ENCODE data around the gene CBX8. TPM values are rescaled to one million over a fixed set of nuclear protein-coding genes. Genes with fewer than 3 reads are reported as not detected.

Gene CBX8
- total and polyA plus RNA-seq, 2 donors, result 3.6 to 4.4 TPM

- Histone ChIP-seq H3K36me3 (ENCODE audit: insufficient read depth) (no peaks in the 10 kb centered on the region), H3K4me1 (ENCODE audit: insufficient read depth) (no peaks in the 10 kb centered on the region), H3K27ac (ENCODE audit: low read depth) (no peak overlapping the region), H3K4me3 (ENCODE audit: low read depth, low read length) (no peak overlapping the region)
- WGBS, result 24% methylated on average over 33 of the region's 33 CpGs
- no peak for DNase-seq (ENCODE audit: extremely low spot score)
Observed at GRCh38 chr17:79831265-79832217, 34.7 kb upstream of the CBX8 start.

- no peaks in the 10 kb centered on the region for H3K36me3 ChIP-seq (ENCODE audit: insufficient read depth)
- no peak overlapping the region for H3K27ac ChIP-seq (ENCODE audit: low read depth)
- H3K4me1 ChIP-seq (ENCODE audit: insufficient read depth), result no peaks in the 10 kb centered on the region
- H3K4me3 ChIP-seq (ENCODE audit: low read depth, low read length), result no peak overlapping the region
- whole genome bisulfite sequencing, result 95% methylated on average over 8 of the region's 8 CpGs
- DNase-seq (ENCODE audit: extremely low spot score), result no peak
Observed at GRCh38 chr17:79830763-79831264, 33.9 kb upstream of the CBX8 start.

- DNase-seq (ENCODE audit: extremely low spot score), result no peak
- no peaks in the 10 kb centered on the region for H3K36me3 ChIP-seq (ENCODE audit: insufficient read depth)
- no peak overlapping the region for H3K27ac ChIP-seq (ENCODE audit: low read depth)
- WGBS, result 64% methylated on average over 8 of the region's 8 CpGs
- no peaks in the 10 kb centered on the region for H3K4me1 ChIP-seq (ENCODE audit: insufficient read depth)
- H3K4me3 ChIP-seq (ENCODE audit: low read depth, low read length), result no peak overlapping the region
Observed at GRCh38 chr17:79830303-79830702, 33.4 kb upstream of the CBX8 start.

- no peak for DNase-seq (ENCODE audit: extremely low spot score)
- Histone ChIP-seq H3K36me3 (ENCODE audit: insufficient read depth) (no peaks in the 10 kb centered on the region), H3K4me1 (ENCODE audit: insufficient read depth) (no peaks in the 10 kb centered on the region), H3K27ac (ENCODE audit: low read depth) (no peak overlapping the region), H3K4me3 (ENCODE audit: low read depth, low read length) (no peak overlapping the region)
- WGBS, result 74% methylated on average over 2 of the region's 2 CpGs
Observed at GRCh38 chr17:79829457-79829856, 32.6 kb upstream of the CBX8 start.

GRCh38 chr17:79829004-79829403 is 32.1 kb upstream of the CBX8 start:
- Histone ChIP-seq H3K36me3 (ENCODE audit: insufficient read depth) (no peaks in the 10 kb centered on the region), H3K4me3 (ENCODE audit: low read depth, low read length) (no peak overlapping the region), H3K27ac (ENCODE audit: low read depth) (no peak overlapping the region), H3K4me1 (ENCODE audit: insufficient read depth) (no peaks in the 10 kb centered on the region)
- DNase-seq (ENCODE audit: extremely low spot score), result no peak
- WGBS, result 84% methylated on average over 2 of the region's 2 CpGs

- Histone ChIP-seq H3K36me3 (ENCODE audit: insufficient read depth) (no peaks in the 10 kb centered on the region), H3K4me3 (ENCODE audit: low read depth, low read length) (no peak overlapping the region), H3K4me1 (ENCODE audit: insufficient read depth) (no peaks in the 10 kb centered on the region), H3K27ac (ENCODE audit: low read depth) (no peak overlapping the region)
- 83% methylated on average over 26 of the region's 26 CpGs for WGBS
- DNase-seq (ENCODE audit: extremely low spot score), result no peak
Observed at GRCh38 chr17:79826841-79827578, 30.1 kb upstream of the CBX8 start.

GRCh38 chr17:79826204-79826680 is 29.4 kb upstream of the CBX8 start:
- Histone ChIP-seq H3K4me1 (ENCODE audit: insufficient read depth) (no peaks in the 10 kb centered on the region), H3K4me3 (ENCODE audit: low read depth, low read length) (no peak overlapping the region), H3K27ac (ENCODE audit: low read depth) (no peak overlapping the region), H3K36me3 (ENCODE audit: insufficient read depth) (no peaks in the 10 kb centered on the region)
- WGBS, result 23% methylated on average over 11 of the region's 11 CpGs
- no peak for DNase-seq (ENCODE audit: extremely low spot score)

GRCh38 chr17:79825580-79825921 is 28.7 kb upstream of the CBX8 start:
- H3K27ac ChIP-seq (ENCODE audit: low read depth), result no peak overlapping the region
- no peak for DNase-seq (ENCODE audit: extremely low spot score)
- WGBS, result 98% methylated on average over 5 of the region's 5 CpGs
- H3K4me1 ChIP-seq (ENCODE audit: insufficient read depth), result no peaks in the 10 kb centered on the region
- no peak overlapping the region for H3K4me3 ChIP-seq (ENCODE audit: low read depth, low read length)
- no peaks in the 10 kb centered on the region for H3K36me3 ChIP-seq (ENCODE audit: insufficient read depth)

GRCh38 chr17:79824893-79825579 is 28.2 kb upstream of the CBX8 start:
- 95% methylated on average over 6 of the region's 6 CpGs for WGBS
- DNase-seq (ENCODE audit: extremely low spot score), result no peak
- Histone ChIP-seq H3K36me3 (ENCODE audit: insufficient read depth) (no peaks in the 10 kb centered on the region), H3K4me1 (ENCODE audit: insufficient read depth) (no peaks in the 10 kb centered on the region), H3K4me3 (ENCODE audit: low read depth, low read length) (no peak overlapping the region), H3K27ac (ENCODE audit: low read depth) (no peak overlapping the region)

- 97% methylated on average over 17 of the region's 17 CpGs for WGBS
- no peaks in the 10 kb centered on the region for H3K36me3 ChIP-seq (ENCODE audit: insufficient read depth)
- no peak for DNase-seq (ENCODE audit: extremely low spot score)
- H3K4me1 ChIP-seq (ENCODE audit: insufficient read depth), result no peaks in the 10 kb centered on the region
- no peak overlapping the region for H3K27ac ChIP-seq (ENCODE audit: low read depth)
- no peak overlapping the region for H3K4me3 ChIP-seq (ENCODE audit: low read depth, low read length)
Observed at GRCh38 chr17:79824234-79824633, 27.4 kb upstream of the CBX8 start.

GRCh38 chr17:79822583-79823124 is 25.8 kb upstream of the CBX8 start:
- DNase-seq (ENCODE audit: extremely low spot score), result no peak
- no peaks in the 10 kb centered on the region for H3K4me1 ChIP-seq (ENCODE audit: insufficient read depth)
- H3K36me3 ChIP-seq (ENCODE audit: insufficient read depth), result no peaks in the 10 kb centered on the region
- no peak overlapping the region for H3K4me3 ChIP-seq (ENCODE audit: low read depth, low read length)
- no peak overlapping the region for H3K27ac ChIP-seq (ENCODE audit: low read depth)
- WGBS, result 96% methylated on average over 17 of the region's 17 CpGs

- Histone ChIP-seq H3K4me3 (ENCODE audit: low read depth, low read length) (no peak overlapping the region), H3K4me1 (ENCODE audit: insufficient read depth) (no peaks in the 10 kb centered on the region), H3K36me3 (ENCODE audit: insufficient read depth) (no peaks in the 10 kb centered on the region), H3K27ac (ENCODE audit: low read depth) (no peak overlapping the region)
- 87% methylated on average over 12 of the region's 12 CpGs for WGBS
- no peak for DNase-seq (ENCODE audit: extremely low spot score)
Observed at GRCh38 chr17:79821331-79822095, 24.6 kb upstream of the CBX8 start.

- H3K4me1 ChIP-seq (ENCODE audit: insufficient read depth), result no peaks in the 10 kb centered on the region
- 92% methylated on average over 4 of the region's 4 CpGs for WGBS
- H3K4me3 ChIP-seq (ENCODE audit: low read depth, low read length), result no peak overlapping the region
- no peak for DNase-seq (ENCODE audit: extremely low spot score)
- no peaks in the 10 kb centered on the region for H3K36me3 ChIP-seq (ENCODE audit: insufficient read depth)
- no peak overlapping the region for H3K27ac ChIP-seq (ENCODE audit: low read depth)
Observed at GRCh38 chr17:79820959-79821330, 24.1 kb upstream of the CBX8 start.
